ENCODE results near the gene ASAP2. TPM values are rescaled to one million over a fixed set of nuclear protein-coding genes. Genes with fewer than 3 reads are reported as not detected.

ASAP2 gene
- total and polyA plus RNA-seq, 9 of the 15 experiments (the other 6 are each of a cell fraction or from before 2014, with no cell fraction given): 0.06 to 4.3 (median 3.1) TPM

- TF ChIP-seq ZBTB5 (IDR thresholded peaks at IDR 0.05) (no peak), CAMTA2 (CRISPR knock-in tag; conservative IDR thresholded peaks at IDR 0.05) (no peak), KLF10 (CRISPR knock-in tag; IDR thresholded peaks at IDR 0.05) (no peak), KAT7 (CRISPR knock-in tag; IDR thresholded peaks at IDR 0.05; ENCODE audit: borderline replicate concordance) (no peak), CREB5 (CRISPR knock-in tag; IDR thresholded peaks at IDR 0.05) (no peak), RFX1 (IDR thresholded peaks at IDR 0.05) (no peak), EZH2 (IDR thresholded peaks at IDR 0.05; ENCODE audit: borderline replicate concordance, low read depth, low read length) (no peak), ARID1B (IDR thresholded peaks at IDR 0.05) (no peak), SMAD1 (IDR thresholded peaks at IDR 0.05; ENCODE audit: low read depth, low read length, partially characterized antibody) (no peak), MEF2D (tag; conservative IDR thresholded peaks at IDR 0.05; ENCODE audit: low read depth) (no peak)
Measured at GRCh38 chr2:9325428-9325827, 118.8 kb downstream of the ASAP2 start (continued).
